ENCODE results near the gene ETV3L. TPM values are rescaled to one million over a fixed set of nuclear protein-coding genes. Genes with fewer than 3 reads are reported as not detected.

The ETV3L gene
- total RNA-seq, 2 experiments from 2014 or later: not detected

GRCh38 chr1:157124855-157125254 lies 25.2 kb upstream of the ETV3L start:
- intact Hi-C loops (cut with micrococcal nuclease): no loop called here
- H3K4me3 Mint-ChIP-seq: no peak overlapping the region
- H3K9me3 Mint-ChIP-seq: no peaks in the 10 kb centered on the region
- H3K36me3 Mint-ChIP-seq (ENCODE audit: low read depth): peaks cover 33% of the 10 kb centered on the region
- CTCF ChIA-PET: interaction anchor here (0.7 to 1.2 kb wide), 2 partner anchors 11 to 31 kb away, joined by 3 to 4 read pairs; no protein-coding TSS in a partner anchor
- H3K27me3 Mint-ChIP-seq (ENCODE audit: low read depth): no peaks in the 10 kb centered on the region
- no peak for DNase-seq
- H3K27ac Mint-ChIP-seq: no peak overlapping the region
- peaks cover 19% of the 10 kb centered on the region for H3K4me1 Mint-ChIP-seq (ENCODE audit: low read depth)

- CTCF ChIA-PET: no interaction called here
- Mint-ChIP-seq H3K9me3 (no peaks in the 10 kb centered on the region), H3K27ac (no peak overlapping the region), H3K36me3 (ENCODE audit: low read depth) (peaks cover 16% of the 10 kb centered on the region), H3K27me3 (ENCODE audit: low read depth) (no peaks in the 10 kb centered on the region), H3K4me3 (no peak overlapping the region), H3K4me1 (ENCODE audit: low read depth) (peaks cover 24% of the 10 kb centered on the region)
- DNase-seq: no peak
- intact Hi-C loops (cut with micrococcal nuclease): no loop called here
Measured at GRCh38 chr1:157119448-157119847, 19.8 kb upstream of the ETV3L start.

GRCh38 chr1:157119008-157119407 lies 19.4 kb upstream of the ETV3L start:
- H3K27ac Mint-ChIP-seq: no peak overlapping the region
- H3K36me3 Mint-ChIP-seq (ENCODE audit: low read depth): peaks cover 12% of the 10 kb centered on the region
- intact Hi-C loops (cut with micrococcal nuclease): no loop called here
- CTCF ChIA-PET: no interaction called here
- H3K9me3 Mint-ChIP-seq: no peaks in the 10 kb centered on the region
- H3K4me1 Mint-ChIP-seq (ENCODE audit: low read depth): peaks cover 20% of the 10 kb centered on the region
- DNase-seq: no peak
- H3K4me3 Mint-ChIP-seq: no peak overlapping the region
- no peaks in the 10 kb centered on the region for H3K27me3 Mint-ChIP-seq (ENCODE audit: low read depth)

GRCh38 chr1:157117527-157118057 lies 18.0 kb upstream of the ETV3L start:
- peaks cover 11% of the 10 kb centered on the region for H3K4me1 Mint-ChIP-seq (ENCODE audit: low read depth)

GRCh38 chr1:157116737-157117103 lies 17.1 kb upstream of the ETV3L start:
- H3K9me3 Mint-ChIP-seq: no peaks in the 10 kb centered on the region
- H3K36me3 Mint-ChIP-seq (ENCODE audit: low read depth): peaks cover 3% of the 10 kb centered on the region
- CTCF ChIA-PET: interaction anchor here (1.0 kb wide), 1 partner anchor 43 kb away, joined by 3 read pairs; no protein-coding TSS in a partner anchor
- H3K27ac Mint-ChIP-seq: no peak overlapping the region
- no peaks in the 10 kb centered on the region for H3K27me3 Mint-ChIP-seq (ENCODE audit: low read depth)
- peaks cover 13% of the 10 kb centered on the region for H3K4me1 Mint-ChIP-seq (ENCODE audit: low read depth)
- DNase-seq: no peak
- intact Hi-C loops (cut with micrococcal nuclease): no loop called here
- no peak overlapping the region for H3K4me3 Mint-ChIP-seq

More at GRCh38 chr1:157117527-157118057, 18.0 kb upstream of the ETV3L start:
- H3K27me3 Mint-ChIP-seq (ENCODE audit: low read depth): no peaks in the 10 kb centered on the region
- no peak overlapping the region for H3K27ac Mint-ChIP-seq
- no peaks in the 10 kb centered on the region for H3K9me3 Mint-ChIP-seq
- intact Hi-C loops (cut with micrococcal nuclease): no loop called here
- DNase-seq: no peak
- CTCF ChIA-PET: interaction anchor here (0.7 to 1.0 kb wide), 2 partner anchors 44 to 289 kb away, joined by 3 read pairs; no protein-coding TSS in a partner anchor
- peaks cover 4% of the 10 kb centered on the region for H3K36me3 Mint-ChIP-seq (ENCODE audit: low read depth)
- no peak overlapping the region for H3K4me3 Mint-ChIP-seq

GRCh38 chr1:157115851-157116736 lies 16.5 kb upstream of the ETV3L start:
- DNase-seq: no peak
- no peaks in the 10 kb centered on the region for H3K27me3 Mint-ChIP-seq (ENCODE audit: low read depth)
- H3K36me3 Mint-ChIP-seq (ENCODE audit: low read depth): no peaks in the 10 kb centered on the region
- no peak overlapping the region for H3K4me3 Mint-ChIP-seq
- CTCF ChIA-PET: no interaction called here
- peaks cover 13% of the 10 kb centered on the region for H3K4me1 Mint-ChIP-seq (ENCODE audit: low read depth)
- H3K9me3 Mint-ChIP-seq: no peaks in the 10 kb centered on the region
- intact Hi-C loops (cut with micrococcal nuclease): no loop called here
- no peak overlapping the region for H3K27ac Mint-ChIP-seq

GRCh38 chr1:157115429-157115838 lies 15.8 kb upstream of the ETV3L start:
- no peaks in the 10 kb centered on the region for H3K36me3 Mint-ChIP-seq (ENCODE audit: low read depth)
- intact Hi-C loops (cut with micrococcal nuclease): no loop called here
- CTCF ChIA-PET: interaction anchor here (1.8 kb wide), 1 partner anchor 25 kb away, joined by 8 read pairs; no protein-coding TSS in a partner anchor
- H3K27me3 Mint-ChIP-seq (ENCODE audit: low read depth): no peaks in the 10 kb centered on the region
- no peaks in the 10 kb centered on the region for H3K9me3 Mint-ChIP-seq
- H3K27ac Mint-ChIP-seq: no peak overlapping the region
- H3K4me1 Mint-ChIP-seq (ENCODE audit: low read depth): peaks cover 13% of the 10 kb centered on the region
- no peak overlapping the region for H3K4me3 Mint-ChIP-seq
- no peak for DNase-seq

GRCh38 chr1:157114183-157115121 lies 14.8 kb upstream of the ETV3L start:
- Mint-ChIP-seq H3K9me3 (no peaks in the 10 kb centered on the region), H3K4me3 (no peak overlapping the region), H3K36me3 (ENCODE audit: low read depth) (no peaks in the 10 kb centered on the region), H3K4me1 (ENCODE audit: low read depth) (peaks cover 13% of the 10 kb centered on the region), H3K27me3 (ENCODE audit: low read depth) (no peaks in the 10 kb centered on the region), H3K27ac (no peak overlapping the region)
- CTCF ChIA-PET: interaction anchor here (0.6 to 1.8 kb wide), 3 partner anchors 13 to 42 kb away, joined by 3 to 8 read pairs (median 3); no protein-coding TSS in a partner anchor
- no peak for DNase-seq
- intact Hi-C loops (cut with micrococcal nuclease): no loop called here

GRCh38 chr1:157113631-157114030 lies 14.0 kb upstream of the ETV3L start:
- no peak for DNase-seq
- Mint-ChIP-seq H3K4me1 (ENCODE audit: low read depth) (peaks cover 13% of the 10 kb centered on the region), H3K27me3 (ENCODE audit: low read depth) (peaks cover 5% of the 10 kb centered on the region), H3K36me3 (ENCODE audit: low read depth) (no peaks in the 10 kb centered on the region), H3K9me3 (no peaks in the 10 kb centered on the region), H3K4me3 (no peak overlapping the region), H3K27ac (no peak overlapping the region)
- intact Hi-C loops (cut with micrococcal nuclease): no loop called here
- CTCF ChIA-PET: interaction anchor here (0.7 to 1.8 kb wide), 2 partner anchors 23 to 43 kb away, joined by 3 to 8 read pairs; no protein-coding TSS in a partner anchor

GRCh38 chr1:157113106-157113505 lies 13.5 kb upstream of the ETV3L start:
- Mint-ChIP-seq H3K27ac (no peak overlapping the region), H3K9me3 (no peaks in the 10 kb centered on the region), H3K27me3 (ENCODE audit: low read depth) (peaks cover 9% of the 10 kb centered on the region), H3K36me3 (ENCODE audit: low read depth) (no peaks in the 10 kb centered on the region), H3K4me1 (ENCODE audit: low read depth) (peaks cover 13% of the 10 kb centered on the region), H3K4me3 (no peak overlapping the region)
- CTCF ChIA-PET: interaction anchor here (0.7 kb wide), 1 partner anchor 43 kb away, joined by 3 read pairs; no protein-coding TSS in a partner anchor
- no peak for DNase-seq
- intact Hi-C loops (cut with micrococcal nuclease): no loop called here

GRCh38 chr1:157112186-157112867 lies 12.7 kb upstream of the ETV3L start:
- intact Hi-C loops (cut with micrococcal nuclease): no loop called here
- Mint-ChIP-seq H3K27me3 (ENCODE audit: low read depth) (peaks cover 9% of the 10 kb centered on the region), H3K4me3 (no peak overlapping the region), H3K4me1 (ENCODE audit: low read depth) (peaks cover 7% of the 10 kb centered on the region), H3K9me3 (no peaks in the 10 kb centered on the region), H3K36me3 (ENCODE audit: low read depth) (no peaks in the 10 kb centered on the region), H3K27ac (no peak overlapping the region)
- no peak for DNase-seq
- CTCF ChIA-PET: no interaction called here
